BE2C (cell line): ENCODE results near the gene INAFM1.
A peak's percentile ranks its signal among the peaks of the same experiment; 100 is the strongest.

Experiments
- DNase-seq: peaks from one replicate; pipeline ENCODE4 v3.0.0-alpha.2; 2020
- H3K27me3 ChIP-seq: fragments of 250-450 bp; sonication (Bioruptor Pico); 2 replicates; pipeline ENCODE4 v1.5.1; 2020; ENCODE audit warnings: mild to moderate bottlenecking
- H3K36me3 ChIP-seq: fragments of 250-450 bp; sonication (Bioruptor Pico); 2 replicates; pipeline ENCODE4 v1.5.1; 2020; ENCODE audit warnings: mild to moderate bottlenecking
- H3K4me1 ChIP-seq: fragments of 250-450 bp; sonication (Bioruptor Pico); 2 replicates; pipeline ENCODE4 v1.5.1; 2020
- H3K4me3 ChIP-seq: 2 replicates; pipeline ENCODE4 v1.5.1; 2011; ENCODE audit warnings: low read depth, low read length
- H3K9me3 ChIP-seq: fragments of 250-450 bp; sonication (Bioruptor Pico); 2 replicates; pipeline ENCODE4 v1.5.1; 2020
- TF ChIP-seq, protein P1 (sequence below): IDR thresholded peaks from 2 replicates; pipeline ENCODE4 v1.5.1; 2012; ENCODE audit warnings: mild to moderate bottlenecking, low read depth, low read length

Gene INAFM1

DNA sequence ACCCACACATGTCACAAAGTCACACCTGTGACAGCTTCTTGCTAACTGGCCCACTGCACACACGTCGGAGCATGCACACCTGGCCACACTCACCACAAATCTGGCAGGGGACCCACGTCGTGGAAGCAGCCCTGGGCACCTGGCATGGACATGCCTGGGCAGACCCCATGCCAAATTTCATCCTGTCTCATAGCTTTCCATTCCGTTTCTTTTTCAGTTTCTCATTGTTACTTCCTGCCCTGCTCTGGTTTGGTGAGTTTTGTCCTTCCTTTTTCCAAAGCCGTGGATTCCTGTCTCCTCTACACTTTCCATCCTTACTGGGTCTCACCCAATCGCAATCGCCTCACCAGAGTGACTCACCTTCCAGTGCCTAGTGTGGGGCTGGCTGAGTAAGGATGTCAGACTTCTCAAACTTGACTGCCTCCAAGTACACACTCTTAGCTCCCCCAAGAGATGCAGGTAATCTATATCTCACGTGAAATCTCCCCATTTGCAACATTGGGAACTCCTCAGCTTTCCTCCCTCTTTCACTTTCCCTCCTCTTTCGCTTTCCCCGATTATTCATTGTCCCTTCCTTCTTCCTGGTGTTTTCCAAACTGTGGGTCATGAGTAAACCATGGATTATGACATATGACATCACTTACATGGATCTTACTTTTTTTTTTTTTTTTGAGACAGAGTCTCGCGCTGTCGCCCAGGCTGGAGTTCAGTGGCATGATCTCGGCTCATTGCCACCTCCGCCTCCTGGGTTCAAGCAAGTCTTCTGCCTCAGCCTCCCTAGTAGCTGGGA is 42.1 kb upstream of the INAFM1 start:
- no peaks in the 10 kb centered on the region for H3K9me3 ChIP-seq
- no peaks in the 10 kb centered on the region for H3K36me3 ChIP-seq
- H3K27me3 ChIP-seq = no peaks in the 10 kb centered on the region
- H3K4me3 ChIP-seq = no peak overlapping the region
- peaks cover 5% of the 10 kb centered on the region for H3K4me1 ChIP-seq
- TF ChIP-seq, protein P1, sequence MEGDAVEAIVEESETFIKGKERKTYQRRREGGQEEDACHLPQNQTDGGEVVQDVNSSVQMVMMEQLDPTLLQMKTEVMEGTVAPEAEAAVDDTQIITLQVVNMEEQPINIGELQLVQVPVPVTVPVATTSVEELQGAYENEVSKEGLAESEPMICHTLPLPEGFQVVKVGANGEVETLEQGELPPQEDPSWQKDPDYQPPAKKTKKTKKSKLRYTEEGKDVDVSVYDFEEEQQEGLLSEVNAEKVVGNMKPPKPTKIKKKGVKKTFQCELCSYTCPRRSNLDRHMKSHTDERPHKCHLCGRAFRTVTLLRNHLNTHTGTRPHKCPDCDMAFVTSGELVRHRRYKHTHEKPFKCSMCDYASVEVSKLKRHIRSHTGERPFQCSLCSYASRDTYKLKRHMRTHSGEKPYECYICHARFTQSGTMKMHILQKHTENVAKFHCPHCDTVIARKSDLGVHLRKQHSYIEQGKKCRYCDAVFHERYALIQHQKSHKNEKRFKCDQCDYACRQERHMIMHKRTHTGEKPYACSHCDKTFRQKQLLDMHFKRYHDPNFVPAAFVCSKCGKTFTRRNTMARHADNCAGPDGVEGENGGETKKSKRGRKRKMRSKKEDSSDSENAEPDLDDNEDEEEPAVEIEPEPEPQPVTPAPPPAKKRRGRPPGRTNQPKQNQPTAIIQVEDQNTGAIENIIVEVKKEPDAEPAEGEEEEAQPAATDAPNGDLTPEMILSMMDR = no peak
- no peak for DNase-seq

DNA sequence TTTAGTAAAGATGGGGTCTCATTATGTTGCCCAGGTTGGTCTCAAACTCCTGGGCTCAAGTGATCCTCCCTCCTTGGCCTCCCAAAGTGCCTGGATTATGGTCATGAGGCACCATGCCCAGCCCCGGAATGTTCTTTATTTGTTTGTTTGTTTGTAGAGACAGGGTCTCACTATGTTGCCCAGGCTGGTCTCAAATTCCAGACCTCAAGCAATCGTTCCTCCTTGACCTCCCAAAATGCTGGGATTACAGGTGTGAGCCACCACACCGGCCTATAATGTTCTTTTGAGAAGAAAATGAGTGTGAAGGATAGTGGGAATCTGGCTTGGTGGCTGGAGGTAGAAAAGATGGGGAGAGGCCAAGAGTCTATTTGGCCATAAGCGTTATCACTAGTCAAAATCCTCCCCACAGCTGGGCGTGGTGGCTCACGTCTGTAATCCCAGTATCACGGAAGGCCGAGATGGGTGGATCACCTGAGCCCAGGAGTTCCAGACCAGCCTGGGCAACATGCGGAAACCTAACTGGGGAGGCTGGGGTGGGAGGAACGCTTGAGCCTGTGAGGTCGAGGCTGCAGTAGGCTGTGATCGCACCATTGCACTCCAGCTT is 38.5 kb upstream of the INAFM1 start:
- no peak overlapping the region for H3K4me3 ChIP-seq
- H3K36me3 ChIP-seq = no peaks in the 10 kb centered on the region
- peaks cover 10% of the 10 kb centered on the region for H3K4me1 ChIP-seq
- no peak for DNase-seq
- H3K9me3 ChIP-seq = no peaks in the 10 kb centered on the region
- TF ChIP-seq, protein P1 = no peak
- no peaks in the 10 kb centered on the region for H3K27me3 ChIP-seq

DNA sequence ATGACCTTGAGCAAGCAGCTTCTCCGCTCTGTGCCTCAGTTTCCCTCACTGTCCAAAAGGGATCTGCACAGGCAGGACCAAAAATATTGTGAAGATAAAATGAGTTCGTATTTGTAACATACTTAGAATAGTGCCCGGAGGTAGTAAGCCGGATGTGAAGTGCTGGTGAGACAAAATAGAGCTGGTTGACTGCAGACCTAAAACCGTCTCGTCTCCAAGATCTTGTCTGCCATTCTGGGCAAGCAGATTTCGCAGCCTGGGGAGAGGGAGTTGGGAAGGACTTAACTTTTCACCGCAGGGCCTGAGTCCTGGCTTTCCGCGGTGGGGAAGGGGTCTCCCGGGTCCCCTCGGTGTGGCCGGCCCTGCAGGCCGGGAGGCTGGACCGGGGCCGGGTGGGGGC is 35.5 kb upstream of the INAFM1 start:
- no peak for DNase-seq
- Histone ChIP-seq H3K9me3 (no peaks in the 10 kb centered on the region), H3K4me3 (peak overlapping the region; percentile 49), H3K27me3 (no peaks in the 10 kb centered on the region), H3K4me1 (peaks cover 14% of the 10 kb centered on the region), H3K36me3 (no peaks in the 10 kb centered on the region)
- TF ChIP-seq, protein P1 = no peak

DNA sequence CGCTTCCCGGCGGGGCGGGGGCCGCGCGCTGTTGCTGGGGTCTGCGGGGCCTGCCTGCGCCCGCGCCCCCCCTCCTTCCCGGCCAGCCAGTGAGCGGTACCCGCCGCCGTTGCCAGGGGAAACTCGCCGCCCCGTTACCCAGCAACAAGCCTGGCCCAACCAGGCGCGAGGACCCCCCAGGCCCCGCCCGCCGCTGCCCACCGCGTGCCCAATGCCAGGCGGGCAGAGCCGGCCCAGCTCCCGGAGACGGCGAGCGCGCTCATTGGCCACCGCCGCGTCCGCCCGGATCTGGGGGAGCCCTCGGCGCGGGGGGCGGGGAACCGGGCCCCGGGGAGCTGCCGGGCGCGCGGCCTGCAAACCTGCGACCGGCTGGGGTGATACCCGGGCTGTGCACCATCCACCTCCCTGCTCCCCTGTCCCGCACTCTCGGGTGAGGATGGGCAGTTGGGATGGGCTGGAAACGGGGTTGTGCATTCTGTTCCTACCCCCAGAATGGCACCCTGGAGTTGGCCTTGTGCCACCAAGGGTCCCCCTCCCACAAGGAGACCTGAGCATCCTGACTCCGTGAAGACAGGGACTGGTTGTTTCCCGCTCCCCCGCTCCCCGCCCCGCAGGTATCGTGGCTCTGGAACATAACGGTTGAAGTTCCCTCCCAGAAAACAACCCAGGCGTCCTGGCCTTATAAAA is 34.9 kb upstream of the INAFM1 start:
- Histone ChIP-seq H3K4me3 (peak overlapping the region; percentile 39), H3K9me3 (no peaks in the 10 kb centered on the region), H3K27me3 (no peaks in the 10 kb centered on the region), H3K36me3 (no peaks in the 10 kb centered on the region), H3K4me1 (peaks cover 14% of the 10 kb centered on the region)
- peak; percentile 95 for DNase-seq
- TF ChIP-seq, protein P1 = no peak

DNA sequence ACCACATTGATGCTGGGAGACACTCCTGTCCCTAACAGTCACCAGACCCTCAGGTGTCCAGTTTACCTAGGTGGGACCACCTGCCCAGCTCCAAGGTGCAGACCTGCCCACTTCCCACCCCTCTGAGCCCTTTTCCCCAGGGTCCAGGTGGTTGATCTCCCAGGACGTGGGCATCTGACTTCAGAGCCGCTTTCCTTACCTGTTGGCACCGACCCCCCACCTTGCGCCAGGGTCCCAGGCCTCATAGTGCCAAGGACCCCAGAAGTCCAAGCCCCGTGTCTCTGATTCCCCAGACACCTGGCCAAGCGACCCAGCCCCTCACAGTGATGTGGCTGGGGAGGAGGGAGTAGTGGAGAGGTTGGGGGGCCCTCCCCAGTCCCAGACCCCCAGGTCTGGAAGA is 34.1 kb upstream of the INAFM1 start:
- H3K27me3 ChIP-seq = no peaks in the 10 kb centered on the region
- H3K9me3 ChIP-seq = no peaks in the 10 kb centered on the region
- H3K4me3 ChIP-seq = no peak overlapping the region; the same call in 1 of the 2 replicates
- DNase-seq = no peak
- peaks cover 14% of the 10 kb centered on the region for H3K4me1 ChIP-seq
- TF ChIP-seq, protein P1 = no peak
- H3K36me3 ChIP-seq = no peaks in the 10 kb centered on the region
